ENCODE results near the gene MAVS.

DNA sequence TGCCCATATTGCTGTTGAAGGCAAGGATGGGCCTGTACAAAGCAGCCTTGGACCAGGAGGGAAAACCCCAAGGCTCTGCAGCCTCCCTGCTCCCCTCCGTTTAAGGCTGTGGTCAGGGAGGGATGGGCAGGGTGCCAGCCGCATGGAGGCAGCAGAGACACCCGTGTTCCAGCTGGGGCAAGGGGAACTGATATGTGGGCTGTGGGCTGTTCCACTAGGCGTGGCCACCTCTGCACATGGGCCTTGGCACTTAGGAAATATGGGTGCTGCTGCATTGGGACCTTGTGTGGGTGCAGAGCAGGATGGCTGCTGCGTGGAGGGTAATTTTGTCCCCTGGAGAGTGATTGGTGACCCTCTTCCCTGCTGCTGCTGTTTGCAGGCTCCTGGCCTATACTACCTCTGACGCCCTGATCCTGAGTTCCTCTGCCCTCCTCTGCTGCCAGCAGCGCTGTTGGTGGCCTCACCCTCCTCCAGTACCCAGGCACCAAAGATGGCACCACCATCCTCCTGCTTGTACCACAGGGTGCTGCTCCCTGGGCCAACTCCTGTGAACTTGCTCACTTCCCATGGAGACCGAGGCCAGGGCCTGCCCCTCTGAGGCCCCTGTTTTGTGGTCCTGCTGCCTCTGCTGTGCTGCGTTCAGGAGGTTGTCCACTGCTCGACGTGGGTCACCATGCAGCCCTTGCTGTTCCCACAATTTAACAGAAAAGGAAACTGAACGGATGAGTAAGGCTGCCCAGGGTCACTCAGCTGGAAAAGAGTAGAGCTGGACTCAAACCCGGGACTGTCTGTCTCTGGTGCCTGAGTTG lies 77.9 kb downstream of the MAVS start:
- no peak for TF ChIP-seq PPARA (CRISPR knock-in tag; IDR thresholded peaks at IDR 0.05; ENCODE audit: borderline replicate concordance)
- no peak for TF ChIP-seq ZFP3 (CRISPR knock-in tag; IDR thresholded peaks at IDR 0.05)
- TF ChIP-seq, protein P1, sequence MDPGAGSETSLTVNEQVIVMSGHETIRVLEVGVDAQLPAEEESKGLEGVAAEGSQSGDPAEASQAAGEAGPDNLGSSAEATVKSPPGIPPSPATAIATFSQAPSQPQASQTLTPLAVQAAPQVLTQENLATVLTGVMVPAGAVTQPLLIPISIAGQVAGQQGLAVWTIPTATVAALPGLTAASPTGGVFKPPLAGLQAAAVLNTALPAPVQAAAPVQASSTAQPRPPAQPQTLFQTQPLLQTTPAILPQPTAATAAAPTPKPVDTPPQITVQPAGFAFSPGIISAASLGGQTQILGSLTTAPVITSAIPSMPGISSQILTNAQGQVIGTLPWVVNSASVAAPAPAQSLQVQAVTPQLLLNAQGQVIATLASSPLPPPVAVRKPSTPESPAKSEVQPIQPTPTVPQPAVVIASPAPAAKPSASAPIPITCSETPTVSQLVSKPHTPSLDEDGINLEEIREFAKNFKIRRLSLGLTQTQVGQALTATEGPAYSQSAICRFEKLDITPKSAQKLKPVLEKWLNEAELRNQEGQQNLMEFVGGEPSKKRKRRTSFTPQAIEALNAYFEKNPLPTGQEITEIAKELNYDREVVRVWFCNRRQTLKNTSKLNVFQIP (CRISPR knock-in tag; IDR thresholded peaks at IDR 0.05; ENCODE audit: borderline replicate concordance, low read depth), result no peak
- TF ChIP-seq ARNTL (CRISPR knock-in tag; IDR thresholded peaks at IDR 0.05; ENCODE audit: borderline replicate concordance, low read depth), result no peak
- no peak for TF ChIP-seq TOX (CRISPR knock-in tag; IDR thresholded peaks at IDR 0.05; ENCODE audit: borderline replicate concordance)
- TF ChIP-seq CREB5 (CRISPR knock-in tag; IDR thresholded peaks at IDR 0.05; ENCODE audit: low read depth), result no peak
- no peak for TF ChIP-seq CSRNP3 (CRISPR knock-in tag; IDR thresholded peaks at IDR 0.05)
- TF ChIP-seq SNAI2 (CRISPR knock-in tag; IDR thresholded peaks at IDR 0.05), result no peak
- no peak for TF ChIP-seq ZFP30 (CRISPR knock-in tag; IDR thresholded peaks at IDR 0.05)
- TF ChIP-seq TCF4 (CRISPR knock-in tag; IDR thresholded peaks at IDR 0.05; ENCODE audit: borderline replicate concordance), result no peak
- TF ChIP-seq OSR1 (CRISPR knock-in tag; IDR thresholded peaks at IDR 0.05), result no peak
- no peak for TF ChIP-seq RARB (CRISPR knock-in tag; IDR thresholded peaks at IDR 0.05)
- no peak for TF ChIP-seq ESRRG (CRISPR knock-in tag; IDR thresholded peaks at IDR 0.05)
